GM21786 (cell line): Measurements from ENCODE around the gene TOMM22.

ENCODE experiments used
- ATAC-seq: cut with Tn5 transposase; IDR thresholded peaks from one replicate; pipeline ENCODE4 v1.9.1; 2021; ENCODE audit not compliant: unreplicated experiment

TOMM22 gene

GRCh38 chr22:38713921-38714320, 32.2 kb downstream of the TOMM22 start:
- ATAC-seq, result no peak

GRCh38 chr22:38715176-38715764, 33.5 kb downstream of the TOMM22 start:
- ATAC-seq, result no peak

GRCh38 chr22:38715852-38716251, 34.1 kb downstream of the TOMM22 start:
- ATAC-seq, result no peak

GRCh38 chr22:38716271-38716670, 34.5 kb downstream of the TOMM22 start:
- ATAC-seq, result no peak

GRCh38 chr22:38716826-38717225, 35.1 kb downstream of the TOMM22 start:
- no peak for ATAC-seq

- no peak for ATAC-seq
These were observed 35.5 kb downstream of the TOMM22 start for GRCh38 chr22:38717244-38717643.

GRCh38 chr22:38718414-38718813, 36.7 kb downstream of the TOMM22 start:
- no peak for ATAC-seq

GRCh38 chr22:38719196-38719595, 37.4 kb downstream of the TOMM22 start:
- no peak for ATAC-seq

- no peak for ATAC-seq
These were observed 38.6 kb downstream of the TOMM22 start for GRCh38 chr22:38720350-38720749.

GRCh38 chr22:38721551-38721950, 39.8 kb downstream of the TOMM22 start:
- no peak for ATAC-seq

GRCh38 chr22:38724176-38724575, 42.4 kb downstream of the TOMM22 start:
- no peak for ATAC-seq

GRCh38 chr22:38724926-38725571, 43.3 kb downstream of the TOMM22 start:
- no peak for ATAC-seq

- ATAC-seq, result no peak
These were observed 44.3 kb downstream of the TOMM22 start for GRCh38 chr22:38725900-38726655.

- no peak for ATAC-seq
These were observed 45.4 kb downstream of the TOMM22 start for GRCh38 chr22:38727123-38727522.

- no peak for ATAC-seq
These were observed 46.0 kb downstream of the TOMM22 start for GRCh38 chr22:38727530-38728451.

- ATAC-seq, result no peak
These were observed 47.4 kb downstream of the TOMM22 start for GRCh38 chr22:38728871-38729796.

GRCh38 chr22:38729946-38730345, 48.2 kb downstream of the TOMM22 start:
- ATAC-seq, result no peak

GRCh38 chr22:38730411-38730871, 48.7 kb downstream of the TOMM22 start:
- no peak for ATAC-seq

- no peak for ATAC-seq
These were observed 50.0 kb downstream of the TOMM22 start for GRCh38 chr22:38731703-38732161.

GRCh38 chr22:38732251-38732815, 50.6 kb downstream of the TOMM22 start:
- ATAC-seq, result no peak
